GM23248 (cell line): ENCODE measurements around the gene GASK1A. TPM values are rescaled to one million over a fixed set of nuclear protein-coding genes. Genes with fewer than 3 reads are reported as not detected.

ENCODE experiments used
- DNase-seq: peaks from one replicate; pipeline ENCODE4 v3.0.0-alpha.2; 2015
- H2AFZ ChIP-seq: fragments of 200-600 bp; sonication (generic); 2 replicates; pipeline ENCODE4 v1.6.1; 2016; ENCODE audit warnings: antibody characterized with exemption
- H3F3A ChIP-seq: fragments of 200-600 bp; sonication (generic); 2 replicates; pipeline ENCODE4 v1.6.1; 2016; ENCODE audit warnings: mild to moderate bottlenecking, antibody characterized with exemption, mixed run types; ENCODE audit not compliant: insufficient read depth
- H3K27ac ChIP-seq: fragments of 200-600 bp; sonication (generic); 2 replicates; pipeline ENCODE4 v1.5.1; 2016; ENCODE audit warnings: mild to moderate bottlenecking
- H3K27me3 ChIP-seq: fragments of 200-600 bp; sonication (generic); replicated peaks from 2 replicates; pipeline ENCODE4 v1.6.1; 2016; ENCODE audit warnings: mild to moderate bottlenecking; ENCODE audit not compliant: insufficient read depth
- H3K36me3 ChIP-seq: fragments of 200-600 bp; sonication (generic); 2 replicates; pipeline ENCODE4 v1.6.1; 2016; ENCODE audit warnings: low read depth, mild to moderate bottlenecking
- H3K4me1 ChIP-seq: fragments of 200-600 bp; sonication (generic); 2 replicates; pipeline ENCODE4 v1.6.1; 2016; ENCODE audit warnings: mild to moderate bottlenecking; ENCODE audit not compliant: insufficient read depth
- H3K4me2 ChIP-seq: fragments of 200-600 bp; sonication (generic); one replicate; pipeline ENCODE4 v1.6.1; 2016; ENCODE audit warnings: mild to moderate bottlenecking; ENCODE audit not compliant: unreplicated experiment
- H3K4me3 ChIP-seq: fragments of 200-600 bp; sonication (generic); 2 replicates; pipeline ENCODE4 v1.5.1; 2016; ENCODE audit warnings: mild to moderate bottlenecking
- H3K79me2 ChIP-seq: fragments of 200-600 bp; sonication (generic); 2 replicates; pipeline ENCODE4 v1.6.1; 2016; ENCODE audit warnings: mild to moderate bottlenecking; ENCODE audit not compliant: insufficient read depth
- H3K9ac ChIP-seq: fragments of 200-600 bp; sonication (generic); 2 replicates; pipeline ENCODE4 v1.6.1; 2016; ENCODE audit warnings: mild to moderate bottlenecking
- H3K9me2 ChIP-seq: fragments of 200-600 bp; sonication (generic); 2 replicates; pipeline ENCODE4 v1.6.1; 2016; ENCODE audit warnings: mixed run types, mild to moderate bottlenecking, moderate library complexity; ENCODE audit not compliant: insufficient read depth
- H3K9me3 ChIP-seq: fragments of 200-600 bp; sonication (generic); one replicate; pipeline ENCODE4 v1.6.1; 2017; ENCODE audit warnings: low read depth
- H4K20me1 ChIP-seq: fragments of 200-600 bp; sonication (generic); 2 replicates; pipeline ENCODE4 v1.6.0; 2016; ENCODE audit not compliant: insufficient read depth
- EZH2 ChIP-seq: fragments of 200-600 bp; sonication (generic); IDR thresholded peaks from 2 replicates; pipeline ENCODE4 v1.6.1; 2018; ENCODE audit warnings: antibody characterized with exemption, mild to moderate bottlenecking; ENCODE audit not compliant: insufficient read depth, poor library complexity, severe bottlenecking
- EZH2phosphoT487 ChIP-seq: fragments of 200-600 bp; sonication (generic); IDR thresholded peaks from 2 replicates; pipeline ENCODE4 v1.6.1; 2018; ENCODE audit warnings: antibody characterized with exemption, moderate library complexity, mild to moderate bottlenecking, low read depth; ENCODE audit not compliant: insufficient read depth
- WGBS, 2 experiments: methylation state at CpG; one replicate each; pipeline ENCODE4 v1.1.6; 2015 to 2017; ENCODE audit warnings: low lambda C conversion rate in 2 of 2, low coverage in 1 of 2; ENCODE audit errors: missing lambda C conversion rate in 2 of 2; 5-methylcytosine and 5-hydroxymethylcytosine counted together
- in situ Hi-C: fragments of 300-500 bp; cut with MboI; formaldehyde crosslinking; loops from 2 replicates; pipeline ENCODE4 v1.15.0; 2020
- polyA plus RNA-seq: library from polyadenylated mRNA; unstranded; fragments of >200 nt; fragmentation: Nextera tagmentation; extraction: Ambion mirVana; gene quantifications from 2 replicates; pipeline ENCODE4 v1.2.1, GENCODE V29; 2016
- total RNA-seq: library from RNA; depleted of rRNA; stranded (reverse); fragments of >200 nt; shearing (Covaris generic); gene quantifications from 2 replicates; pipeline ENCODE4 v1.2.3, GENCODE V29; 2014

The GASK1A gene
- total and polyA plus RNA-seq, 2 experiments from 2014 or later, result 0.08 to 1.8 TPM

DNA sequence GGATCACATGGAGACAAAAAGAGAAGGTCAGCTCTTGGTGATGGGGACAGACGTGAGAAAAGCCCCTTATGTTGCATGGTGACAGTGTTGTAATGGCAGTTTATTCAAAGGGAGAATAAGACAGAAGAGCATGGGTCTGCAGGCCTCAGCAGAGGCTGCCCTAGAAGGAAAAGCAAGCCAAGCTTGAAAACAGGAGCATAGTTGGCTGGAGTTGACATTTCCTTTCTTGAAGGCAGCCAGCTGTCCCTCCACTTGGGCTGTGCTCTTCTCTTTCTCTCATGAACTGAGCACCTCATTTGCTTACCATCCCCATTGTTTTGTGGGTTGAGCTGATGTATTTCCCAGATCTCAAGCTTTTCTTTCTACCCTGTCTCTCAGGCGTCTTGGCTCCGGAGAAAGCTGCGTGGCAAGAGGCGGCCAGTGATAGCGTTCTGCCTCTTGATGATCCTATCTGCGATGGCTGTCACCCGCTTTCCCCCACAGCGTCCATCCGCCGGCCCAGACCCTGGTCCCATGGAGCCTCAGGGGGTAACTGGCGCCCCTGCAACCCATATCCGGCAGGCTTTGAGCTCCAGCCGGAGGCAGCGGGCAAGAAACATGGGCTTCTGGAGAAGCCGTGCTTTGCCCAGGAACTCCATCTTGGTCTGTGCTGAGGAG is 52.9 kb downstream of the GASK1A start:
- no peaks in the 10 kb centered on the region for H3K9me2 ChIP-seq
- in situ Hi-C loops, result no loop called here
- no peaks in the 10 kb centered on the region for H3K9me3 ChIP-seq
- no peaks in the 10 kb centered on the region for H3K36me3 ChIP-seq
- 88 to 91% methylated on average over 16 of the region's 16 CpGs for WGBS, 2 experiments
- H3K27ac ChIP-seq, result no peak overlapping the region
- no peaks in the 10 kb centered on the region for H4K20me1 ChIP-seq
- no peak overlapping the region for H3K4me2 ChIP-seq
- no peak overlapping the region for H3K4me3 ChIP-seq
- TF ChIP-seq EZH2phosphoT487 (no peak), EZH2 (no peak)
- H3K79me2 ChIP-seq, result no peaks in the 10 kb centered on the region
- no peak overlapping the region for H3K9ac ChIP-seq
- H2AFZ ChIP-seq, result no peak overlapping the region
- no peak for DNase-seq
- H3F3A ChIP-seq, result no peaks in the 10 kb centered on the region
- no peaks in the 10 kb centered on the region for H3K27me3 ChIP-seq
- no peaks in the 10 kb centered on the region for H3K4me1 ChIP-seq

DNA sequence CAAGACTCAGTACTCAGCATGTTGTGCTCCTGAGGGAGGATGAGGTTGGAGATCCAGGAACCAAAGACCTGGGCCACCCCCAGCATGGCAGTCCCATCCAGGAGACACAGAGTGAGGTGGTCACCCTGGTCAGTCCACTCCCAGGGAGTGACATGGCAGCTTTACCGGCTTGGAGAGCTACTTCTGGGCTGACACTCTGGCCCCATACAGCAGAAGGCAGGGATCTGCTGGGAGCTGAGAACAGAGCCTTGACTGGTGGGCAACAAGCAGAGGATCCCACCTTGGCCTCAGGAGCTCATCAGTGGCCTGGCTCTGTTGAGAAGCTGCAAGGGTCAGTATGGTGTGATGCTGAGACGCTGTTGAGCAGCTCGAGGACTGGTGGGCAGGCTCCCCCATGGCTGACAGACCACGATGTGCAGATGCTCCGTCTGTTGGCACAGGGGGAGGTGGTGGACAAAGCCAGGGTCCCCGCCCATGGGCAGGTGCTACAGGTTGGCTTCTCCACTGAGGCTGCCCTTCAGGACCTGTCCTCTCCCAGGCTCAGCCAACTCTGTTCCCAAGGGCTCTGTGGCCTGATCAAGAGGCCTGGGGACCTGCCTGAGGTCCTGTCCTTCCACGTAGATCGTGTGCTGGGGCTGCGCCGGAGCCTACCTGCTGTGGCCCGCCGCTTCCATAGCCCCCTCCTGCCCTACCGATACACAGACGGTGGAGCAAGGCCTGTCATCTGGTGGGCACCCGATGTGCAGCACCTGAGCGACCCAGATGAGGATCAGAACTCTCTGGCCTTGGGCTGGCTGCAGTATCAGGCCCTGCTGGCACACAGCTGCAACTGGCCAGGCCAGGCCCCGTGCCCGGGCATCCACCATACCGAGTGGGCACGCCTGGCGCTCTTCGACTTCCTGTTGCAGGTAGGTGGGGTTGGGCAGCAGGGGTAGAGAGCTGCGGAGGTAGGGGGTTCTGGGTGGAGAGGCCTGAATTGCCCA is 53.8 kb downstream of the GASK1A start:
- 77 to 79% methylated on average over 23 of the region's 23 CpGs for WGBS, 2 experiments
- in situ Hi-C loops, result no loop called here

GRCh38 chr3:43034200-43034599 is 55.1 kb downstream of the GASK1A start:
- Histone ChIP-seq H3K27me3 (no peaks in the 10 kb centered on the region), H3K36me3 (no peaks in the 10 kb centered on the region), H3K4me2 (no peak overlapping the region), H3K79me2 (no peaks in the 10 kb centered on the region), H3K9me3 (no peaks in the 10 kb centered on the region), H3K4me1 (no peaks in the 10 kb centered on the region), H3K27ac (no peak overlapping the region), H2AFZ (no peak overlapping the region), H3K4me3 (no peak overlapping the region), H4K20me1 (no peaks in the 10 kb centered on the region), H3F3A (no peaks in the 10 kb centered on the region), H3K9me2 (no peaks in the 10 kb centered on the region), H3K9ac (no peak overlapping the region)
- TF ChIP-seq EZH2phosphoT487, result no peak
- no peak for TF ChIP-seq EZH2
- WGBS, 2 experiments, result 56% methylated on average over 4 of the region's 4 CpGs
- in situ Hi-C loops, result no loop called here
- DNase-seq, result no peak

More for the DNA sequence above, 53.8 kb downstream of the GASK1A start:
- Histone ChIP-seq H3K4me2 (no peak overlapping the region), H2AFZ (no peak overlapping the region), H3K4me3 (no peak overlapping the region), H4K20me1 (no peaks in the 10 kb centered on the region), H3K36me3 (no peaks in the 10 kb centered on the region), H3K27me3 (no peaks in the 10 kb centered on the region), H3K4me1 (no peaks in the 10 kb centered on the region), H3K79me2 (no peaks in the 10 kb centered on the region), H3F3A (no peaks in the 10 kb centered on the region), H3K9me2 (no peaks in the 10 kb centered on the region), H3K27ac (no peak overlapping the region), H3K9me3 (no peaks in the 10 kb centered on the region), H3K9ac (no peak overlapping the region)
- TF ChIP-seq EZH2phosphoT487 (no peak), EZH2 (no peak)
- no peak for DNase-seq

DNA sequence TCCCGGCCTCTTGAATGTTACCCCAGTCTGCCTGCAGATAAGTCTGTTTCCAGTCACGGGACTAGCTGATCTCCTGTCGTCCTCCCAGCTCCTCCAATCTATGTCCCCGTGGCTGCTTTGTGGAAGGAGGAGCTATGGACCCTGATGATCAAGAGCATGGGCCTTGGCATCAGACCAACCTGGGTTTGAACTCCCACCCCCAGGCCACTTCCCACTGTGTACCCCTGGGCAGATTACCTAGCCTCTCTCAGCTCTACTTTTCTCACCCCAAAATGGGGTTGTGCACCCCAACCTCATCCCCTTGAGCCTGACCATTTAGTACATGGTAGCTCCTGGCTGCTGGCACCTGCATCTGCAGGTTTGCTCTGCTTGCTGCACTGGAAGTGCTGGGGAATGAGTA is 55.8 kb downstream of the GASK1A start:
- 60 to 72% methylated on average over 4 of the region's 4 CpGs for whole genome bisulfite sequencing, 2 experiments
- no peak for TF ChIP-seq EZH2phosphoT487
- no peak for TF ChIP-seq EZH2
- in situ Hi-C loops, result no loop called here

More for the DNA sequence above, 55.8 kb downstream of the GASK1A start:
- Histone ChIP-seq H3K9me2 (no peaks in the 10 kb centered on the region), H4K20me1 (no peaks in the 10 kb centered on the region), H3K9ac (no peak overlapping the region), H3K4me3 (no peak overlapping the region), H3K36me3 (no peaks in the 10 kb centered on the region), H2AFZ (no peak overlapping the region), H3K27me3 (no peaks in the 10 kb centered on the region), H3K4me1 (no peaks in the 10 kb centered on the region), H3K4me2 (no peak overlapping the region), H3K27ac (no peak overlapping the region), H3K79me2 (no peaks in the 10 kb centered on the region), H3F3A (no peaks in the 10 kb centered on the region), H3K9me3 (no peaks in the 10 kb centered on the region)
- no peak for DNase-seq
